NCI-H2227 (cell line): ENCODE results near the gene MIEF2.

Experiments used
- DNase-seq: peaks from one replicate; lab custom pipeline; 2025; ENCODE audit not compliant: unreplicated experiment; lab: John Stamatoyannopoulos, UW

MIEF2 gene

GRCh38 chr17:18235743-18236256 lies 24.7 kb upstream of the MIEF2 start:
- DNase-seq: no peak

- DNase-seq: no peak
Measured at GRCh38 chr17:18236494-18236893, 24.0 kb upstream of the MIEF2 start.

- no peak for DNase-seq
Measured at GRCh38 chr17:18237461-18237860, 23.0 kb upstream of the MIEF2 start.

- DNase-seq: no peak
Measured at GRCh38 chr17:18238299-18238698, 22.2 kb upstream of the MIEF2 start.

GRCh38 chr17:18240449-18240848 lies 20.0 kb upstream of the MIEF2 start:
- no peak for DNase-seq

GRCh38 chr17:18241229-18241871 lies 19.1 kb upstream of the MIEF2 start:
- no peak for DNase-seq

- no peak for DNase-seq
Measured at GRCh38 chr17:18245038-18245776, 15.3 kb upstream of the MIEF2 start.

GRCh38 chr17:18246109-18246725 lies 14.2 kb upstream of the MIEF2 start:
- DNase-seq: no peak

GRCh38 chr17:18246880-18247612 lies 13.4 kb upstream of the MIEF2 start:
- DNase-seq: peak; percentile 19

- no peak for DNase-seq
Measured at GRCh38 chr17:18247613-18248001, 12.9 kb upstream of the MIEF2 start.

- DNase-seq: peak; percentile 69
Measured at GRCh38 chr17:18248300-18248731, 12.1 kb upstream of the MIEF2 start.

GRCh38 chr17:18248811-18249210 lies 11.7 kb upstream of the MIEF2 start:
- DNase-seq: no peak

- no peak for DNase-seq
Measured at GRCh38 chr17:18250259-18250658, 10.2 kb upstream of the MIEF2 start.

GRCh38 chr17:18250708-18251107 lies 9.8 kb upstream of the MIEF2 start:
- no peak for DNase-seq

- DNase-seq: no peak
Measured at GRCh38 chr17:18251204-18251603, 9.3 kb upstream of the MIEF2 start.

GRCh38 chr17:18252160-18252559 lies 8.3 kb upstream of the MIEF2 start:
- no peak for DNase-seq

GRCh38 chr17:18253187-18253884 lies 7.1 kb upstream of the MIEF2 start:
- no peak for DNase-seq

GRCh38 chr17:18253947-18254821 lies 6.3 kb upstream of the MIEF2 start:
- DNase-seq: no peak

- DNase-seq: no peak
Measured at GRCh38 chr17:18254888-18255649, 5.4 kb upstream of the MIEF2 start.
